ENCODE measurements around the gene ME1.

DNA sequence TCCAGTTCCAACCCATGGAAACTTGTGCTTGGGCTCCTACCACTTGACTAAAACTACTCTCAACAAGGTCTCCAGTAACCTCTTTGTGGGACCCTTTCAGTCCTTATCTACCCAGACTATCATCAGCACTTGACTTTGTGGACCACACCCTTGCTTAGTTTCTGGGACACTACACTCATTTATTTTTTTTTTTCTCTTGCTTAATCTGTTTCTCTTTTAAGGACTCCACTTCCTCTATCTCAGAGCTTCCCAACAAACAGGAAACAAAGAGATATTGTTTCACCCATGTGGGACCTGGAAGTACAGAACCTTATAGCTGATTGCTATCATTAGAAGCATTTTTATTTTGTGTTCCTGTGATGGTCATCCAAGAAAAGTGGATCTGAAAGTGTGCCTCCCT is 28.8 kb upstream of the ME1 start:
- no peak for TF ChIP-seq POLR2A (IDR thresholded peaks at IDR 0.05)
- TF ChIP-seq, protein P1, sequence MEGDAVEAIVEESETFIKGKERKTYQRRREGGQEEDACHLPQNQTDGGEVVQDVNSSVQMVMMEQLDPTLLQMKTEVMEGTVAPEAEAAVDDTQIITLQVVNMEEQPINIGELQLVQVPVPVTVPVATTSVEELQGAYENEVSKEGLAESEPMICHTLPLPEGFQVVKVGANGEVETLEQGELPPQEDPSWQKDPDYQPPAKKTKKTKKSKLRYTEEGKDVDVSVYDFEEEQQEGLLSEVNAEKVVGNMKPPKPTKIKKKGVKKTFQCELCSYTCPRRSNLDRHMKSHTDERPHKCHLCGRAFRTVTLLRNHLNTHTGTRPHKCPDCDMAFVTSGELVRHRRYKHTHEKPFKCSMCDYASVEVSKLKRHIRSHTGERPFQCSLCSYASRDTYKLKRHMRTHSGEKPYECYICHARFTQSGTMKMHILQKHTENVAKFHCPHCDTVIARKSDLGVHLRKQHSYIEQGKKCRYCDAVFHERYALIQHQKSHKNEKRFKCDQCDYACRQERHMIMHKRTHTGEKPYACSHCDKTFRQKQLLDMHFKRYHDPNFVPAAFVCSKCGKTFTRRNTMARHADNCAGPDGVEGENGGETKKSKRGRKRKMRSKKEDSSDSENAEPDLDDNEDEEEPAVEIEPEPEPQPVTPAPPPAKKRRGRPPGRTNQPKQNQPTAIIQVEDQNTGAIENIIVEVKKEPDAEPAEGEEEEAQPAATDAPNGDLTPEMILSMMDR (IDR thresholded peaks at IDR 0.05), result no peak

Data from breast epithelium (tissue), 3 donors.